ENCODE data around the gene TRANK1.
"Not testable (repeated sequence)": the region's sequence is repeated elsewhere in the genome, so short reads cannot be mapped to it uniquely, and the experiment has no call there.

Gene TRANK1

DNA sequence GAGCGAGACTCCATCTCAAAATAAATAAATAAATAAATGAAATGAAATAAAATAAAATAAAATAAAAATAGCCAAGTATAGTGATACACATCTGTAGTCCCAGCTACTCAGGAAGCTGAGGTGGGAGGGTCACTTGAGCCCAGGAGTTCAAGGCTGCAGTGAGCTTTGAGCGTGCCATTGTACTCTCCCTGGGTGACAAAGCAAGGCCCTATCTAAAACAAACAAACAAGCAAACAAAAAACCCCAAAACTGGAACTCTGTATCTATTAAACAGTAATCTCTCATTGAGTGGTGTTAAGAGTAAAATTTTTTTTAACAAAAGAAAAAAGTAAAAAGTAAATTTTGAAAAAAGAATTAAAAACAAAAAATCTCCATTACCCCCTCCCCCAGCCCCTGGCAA lies 27.3 kb upstream of the TRANK1 start:
- Histone ChIP-seq H3K4me3 (ENCODE audit: extremely low read depth, insufficient read depth, low read length, poor library complexity, severe bottlenecking) (no peak overlapping the region), H3K9me3 (ENCODE audit: control insufficient read depth, low read length) (no peaks in the 10 kb centered on the region), H3K36me3 (ENCODE audit: control insufficient read depth, insufficient read depth, low read length) (no peaks in the 10 kb centered on the region), H3K27ac (ENCODE audit: low read depth, low read length, severe bottlenecking) (no peak overlapping the region), H3K4me1 (ENCODE audit: control insufficient read depth, insufficient read depth, low read length, poor library complexity, severe bottlenecking) (peaks cover 10% of the 10 kb centered on the region)
- no CpG with 5 or more reads among the region's 2 CpGs for WGBS, 2 experiments (ENCODE audit: insufficient coverage in 2 of 2)

- H3K36me3 ChIP-seq (ENCODE audit: control insufficient read depth, insufficient read depth, low read length): no peaks in the 10 kb centered on the region
- WGBS, 2 experiments (ENCODE audit: insufficient coverage in 2 of 2): 0 to 20% methylated on average over 1 to 2 of the region's 4 CpGs
- no peak overlapping the region for H3K4me3 ChIP-seq (ENCODE audit: extremely low read depth, insufficient read depth, low read length, poor library complexity, severe bottlenecking)
- peaks cover 10% of the 10 kb centered on the region for H3K4me1 ChIP-seq (ENCODE audit: control insufficient read depth, insufficient read depth, low read length, poor library complexity, severe bottlenecking)
- H3K27ac ChIP-seq (ENCODE audit: low read depth, low read length, severe bottlenecking): peak overlapping the region; percentile 62
- no peaks in the 10 kb centered on the region for H3K9me3 ChIP-seq (ENCODE audit: control insufficient read depth, low read length)
Observed at GRCh38 chr3:36969540-36970432, 24.9 kb upstream of the TRANK1 start.

GRCh38 chr3:36969085-36969484 lies 24.2 kb upstream of the TRANK1 start:
- no peaks in the 10 kb centered on the region for H3K9me3 ChIP-seq (ENCODE audit: control insufficient read depth, low read length)
- H3K4me3 ChIP-seq (ENCODE audit: extremely low read depth, insufficient read depth, low read length, poor library complexity, severe bottlenecking): no peak overlapping the region
- H3K4me1 ChIP-seq (ENCODE audit: control insufficient read depth, insufficient read depth, low read length, poor library complexity, severe bottlenecking): peaks cover 10% of the 10 kb centered on the region
- H3K36me3 ChIP-seq (ENCODE audit: control insufficient read depth, insufficient read depth, low read length): no peaks in the 10 kb centered on the region
- H3K27ac ChIP-seq (ENCODE audit: low read depth, low read length, severe bottlenecking): no peak overlapping the region
- 85% methylated on average over 3 of the region's 4 CpGs for WGBS, 2 experiments (ENCODE audit: insufficient coverage in 2 of 2)

- no peak overlapping the region for H3K27ac ChIP-seq (ENCODE audit: low read depth, low read length, severe bottlenecking)
- H3K4me1 ChIP-seq (ENCODE audit: control insufficient read depth, insufficient read depth, low read length, poor library complexity, severe bottlenecking): peaks cover 9% of the 10 kb centered on the region
- 75 to 92% methylated on average over 2 to 3 of the region's 3 CpGs for WGBS, 2 experiments (ENCODE audit: insufficient coverage in 2 of 2)
Observed at GRCh38 chr3:36965440-36965839, 20.6 kb upstream of the TRANK1 start.

GRCh38 chr3:36964817-36965216 lies 20.0 kb upstream of the TRANK1 start:
- H3K4me3 ChIP-seq (ENCODE audit: extremely low read depth, insufficient read depth, low read length, poor library complexity, severe bottlenecking): no peak overlapping the region
- no peaks in the 10 kb centered on the region for H3K36me3 ChIP-seq (ENCODE audit: control insufficient read depth, insufficient read depth, low read length)
- H3K9me3 ChIP-seq (ENCODE audit: control insufficient read depth, low read length): no peaks in the 10 kb centered on the region
- H3K27ac ChIP-seq (ENCODE audit: low read depth, low read length, severe bottlenecking): no peak overlapping the region
- peaks cover 2% of the 10 kb centered on the region for H3K4me1 ChIP-seq (ENCODE audit: control insufficient read depth, insufficient read depth, low read length, poor library complexity, severe bottlenecking)

More at GRCh38 chr3:36965440-36965839, 20.6 kb upstream of the TRANK1 start:
- H3K9me3 ChIP-seq (ENCODE audit: control insufficient read depth, low read length): no peaks in the 10 kb centered on the region
- H3K36me3 ChIP-seq (ENCODE audit: control insufficient read depth, insufficient read depth, low read length): no peaks in the 10 kb centered on the region
- H3K4me3 ChIP-seq (ENCODE audit: extremely low read depth, insufficient read depth, low read length, poor library complexity, severe bottlenecking): no peak overlapping the region

DNA sequence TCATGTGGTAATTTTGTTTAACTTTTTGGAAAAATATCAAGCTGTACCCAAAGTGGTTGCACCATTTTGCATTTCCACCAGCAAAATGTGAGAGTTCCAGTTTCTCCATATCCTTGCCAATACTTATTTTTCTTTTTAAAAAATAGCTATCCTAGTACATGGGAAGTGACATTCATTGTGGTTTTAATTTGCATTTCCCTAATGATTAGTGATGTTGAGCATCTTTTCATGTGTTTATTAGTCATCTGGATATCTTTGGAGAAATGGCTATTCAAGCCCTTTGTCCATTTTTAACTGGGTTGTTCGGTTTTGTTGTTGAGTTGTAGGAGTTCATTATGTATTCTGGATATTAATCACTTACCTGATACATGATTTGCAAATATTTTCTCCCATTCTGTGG lies 19.5 kb upstream of the TRANK1 start:
- H3K9me3 ChIP-seq (ENCODE audit: control insufficient read depth, low read length): no peaks in the 10 kb centered on the region
- no peaks in the 10 kb centered on the region for H3K4me1 ChIP-seq (ENCODE audit: control insufficient read depth, insufficient read depth, low read length, poor library complexity, severe bottlenecking)
- H3K36me3 ChIP-seq (ENCODE audit: control insufficient read depth, insufficient read depth, low read length): no peaks in the 10 kb centered on the region
- WGBS, 2 experiments (ENCODE audit: insufficient coverage in 2 of 2): no CpG with 5 or more reads among the region's 1 CpG
- H3K27ac ChIP-seq (ENCODE audit: low read depth, low read length, severe bottlenecking): no peak overlapping the region
- no peak overlapping the region for H3K4me3 ChIP-seq (ENCODE audit: extremely low read depth, insufficient read depth, low read length, poor library complexity, severe bottlenecking)

DNA sequence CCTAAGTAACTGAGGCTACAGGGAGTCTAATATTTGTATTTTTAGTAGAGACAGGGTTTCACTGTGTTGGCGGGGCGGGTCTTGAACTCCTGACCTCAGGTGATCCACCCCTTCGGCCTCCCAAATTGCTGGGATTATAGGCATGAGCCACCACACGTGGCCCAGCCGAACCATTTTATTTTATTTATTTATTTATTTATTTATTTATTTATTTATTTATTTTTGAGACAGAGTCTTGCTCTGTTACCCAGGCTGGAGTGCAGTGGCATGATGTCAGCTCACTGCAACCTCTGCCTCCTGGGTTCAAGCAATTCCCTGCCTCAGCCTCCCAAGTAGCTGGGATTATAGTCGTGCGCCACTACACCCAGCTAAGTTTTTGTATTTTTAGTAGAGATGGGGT lies 18.2 kb upstream of the TRANK1 start:
- H3K36me3 ChIP-seq (ENCODE audit: control insufficient read depth, insufficient read depth, low read length); H3K27ac ChIP-seq (ENCODE audit: low read depth, low read length, severe bottlenecking); H3K4me1 ChIP-seq (ENCODE audit: control insufficient read depth, insufficient read depth, low read length, poor library complexity, severe bottlenecking); H3K9me3 ChIP-seq (ENCODE audit: control insufficient read depth, low read length); H3K4me3 ChIP-seq (ENCODE audit: extremely low read depth, insufficient read depth, low read length, poor library complexity, severe bottlenecking): not testable (repeated sequence)
- 100% methylated on average over 4 of the region's 7 CpGs; no CpG with 5 or more reads in 1 of the 2 experiments for WGBS, 2 experiments (ENCODE audit: insufficient coverage in 2 of 2)

DNA sequence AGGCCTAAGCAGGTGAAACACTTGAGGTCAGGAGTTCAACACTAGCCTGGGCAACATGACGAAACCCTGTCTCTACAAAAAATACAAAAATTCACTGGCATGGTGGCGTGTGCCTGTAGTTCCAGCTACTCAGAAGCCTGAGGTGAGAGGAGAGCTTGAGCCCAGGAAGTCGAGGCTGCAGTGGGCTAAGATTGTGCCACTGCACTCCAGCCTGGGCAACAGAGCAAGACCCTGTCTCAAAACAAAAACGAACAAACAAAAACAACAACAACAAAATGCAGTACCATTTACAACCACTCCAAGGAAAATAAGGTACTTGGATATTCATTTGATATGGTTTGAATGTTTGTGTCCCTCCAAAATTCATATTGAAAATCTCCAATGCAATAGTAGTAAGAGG lies 15.6 kb upstream of the TRANK1 start:
- Histone ChIP-seq H3K9me3 (ENCODE audit: control insufficient read depth, low read length) (no peaks in the 10 kb centered on the region), H3K4me1 (ENCODE audit: control insufficient read depth, insufficient read depth, low read length, poor library complexity, severe bottlenecking) (no peaks in the 10 kb centered on the region), H3K27ac (ENCODE audit: low read depth, low read length, severe bottlenecking) (no peak overlapping the region), H3K36me3 (ENCODE audit: control insufficient read depth, insufficient read depth, low read length) (no peaks in the 10 kb centered on the region), H3K4me3 (ENCODE audit: extremely low read depth, insufficient read depth, low read length, poor library complexity, severe bottlenecking) (no peak overlapping the region)
- 90% methylated on average over 3 of the region's 4 CpGs; no CpG with 5 or more reads in 1 of the 2 experiments for WGBS, 2 experiments (ENCODE audit: insufficient coverage in 2 of 2)

DNA sequence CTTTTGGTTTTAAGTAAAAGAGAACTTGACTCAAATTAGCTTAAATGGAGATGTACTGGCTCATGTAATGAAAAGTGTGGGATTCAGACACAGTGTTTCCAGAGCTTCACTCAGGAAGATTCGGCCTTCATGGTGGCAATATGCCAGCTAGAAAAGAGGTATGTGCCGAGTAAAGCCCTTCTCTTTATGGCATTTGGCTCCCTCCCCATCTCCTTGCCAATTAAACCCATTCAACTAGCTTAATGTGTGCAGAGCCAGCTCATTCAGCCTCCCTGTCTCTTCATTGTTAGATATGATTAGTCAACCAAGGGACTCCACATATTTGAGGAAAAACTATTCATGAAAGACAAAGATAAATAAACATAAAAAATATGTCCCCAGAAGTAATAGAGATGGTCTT lies 15.0 kb upstream of the TRANK1 start:
- Histone ChIP-seq H3K27ac (ENCODE audit: low read depth, low read length, severe bottlenecking) (no peak overlapping the region), H3K9me3 (ENCODE audit: control insufficient read depth, low read length) (no peaks in the 10 kb centered on the region), H3K36me3 (ENCODE audit: control insufficient read depth, insufficient read depth, low read length) (no peaks in the 10 kb centered on the region), H3K4me1 (ENCODE audit: control insufficient read depth, insufficient read depth, low read length, poor library complexity, severe bottlenecking) (no peaks in the 10 kb centered on the region), H3K4me3 (ENCODE audit: extremely low read depth, insufficient read depth, low read length, poor library complexity, severe bottlenecking) (no peak overlapping the region)
- WGBS, 2 experiments (ENCODE audit: insufficient coverage in 2 of 2): 100% methylated on average over 1 of the region's 2 CpGs; no CpG with 5 or more reads in 1 of the 2 experiments

GRCh38 chr3:36957862-36958686 lies 13.2 kb upstream of the TRANK1 start:
- no peak overlapping the region for H3K27ac ChIP-seq (ENCODE audit: low read depth, low read length, severe bottlenecking)
- no peaks in the 10 kb centered on the region for H3K36me3 ChIP-seq (ENCODE audit: control insufficient read depth, insufficient read depth, low read length)
- no CpG with 5 or more reads among the region's 3 CpGs for WGBS, 2 experiments (ENCODE audit: insufficient coverage in 2 of 2)
- no peaks in the 10 kb centered on the region for H3K4me1 ChIP-seq (ENCODE audit: control insufficient read depth, insufficient read depth, low read length, poor library complexity, severe bottlenecking)
- no peaks in the 10 kb centered on the region for H3K9me3 ChIP-seq (ENCODE audit: control insufficient read depth, low read length)
- no peak overlapping the region for H3K4me3 ChIP-seq (ENCODE audit: extremely low read depth, insufficient read depth, low read length, poor library complexity, severe bottlenecking)

DNA sequence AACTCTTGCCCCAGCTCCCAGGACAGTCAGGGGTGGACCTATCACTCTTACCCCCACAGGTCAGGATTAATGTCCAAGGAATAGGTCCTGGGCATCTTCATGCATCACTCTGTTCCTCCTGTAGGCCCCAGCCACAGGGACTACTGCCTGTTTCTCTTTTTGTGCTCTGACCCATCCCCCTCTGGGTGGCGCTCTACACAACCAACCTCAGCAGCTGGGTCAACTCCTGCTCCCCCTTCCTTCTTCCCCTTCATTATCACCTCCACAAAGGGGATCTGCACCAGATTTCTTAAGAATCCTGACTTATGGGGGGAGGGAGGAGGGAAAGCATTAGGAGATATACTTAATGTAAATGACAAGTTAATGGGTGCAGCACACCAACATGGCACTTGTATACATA lies 12.2 kb upstream of the TRANK1 start:
- Histone ChIP-seq H3K4me1 (ENCODE audit: control insufficient read depth, insufficient read depth, low read length, poor library complexity, severe bottlenecking) (no peaks in the 10 kb centered on the region), H3K27ac (ENCODE audit: low read depth, low read length, severe bottlenecking) (no peak overlapping the region), H3K9me3 (ENCODE audit: control insufficient read depth, low read length) (no peaks in the 10 kb centered on the region), H3K36me3 (ENCODE audit: control insufficient read depth, insufficient read depth, low read length) (no peaks in the 10 kb centered on the region), H3K4me3 (ENCODE audit: extremely low read depth, insufficient read depth, low read length, poor library complexity, severe bottlenecking) (no peak overlapping the region)
- WGBS, 2 experiments (ENCODE audit: insufficient coverage in 2 of 2): no CpG with 5 or more reads among the region's 1 CpG

Measured in mesodermal cell (in vitro differentiated cells).